Mesendoderm (in vitro differentiated cells): Measurements from ENCODE around the gene WDR82.

ENCODE experiments used
- DNase-seq: peaks from one replicate; pipeline ENCODE4 v3.0.0; 2013
- H2AK5ac ChIP-seq: 2 replicates; pipeline ENCODE4 v1.6.1; 2013; ENCODE audit warnings: low read length, inconsistent platforms
- H2BK120ac ChIP-seq: 2 replicates; pipeline ENCODE4 v1.6.1; 2013; ENCODE audit warnings: low read depth, mild to moderate bottlenecking, low read length, moderate library complexity, mixed read lengths
- H2BK15ac ChIP-seq: replicated peaks from 2 replicates; pipeline ENCODE4 v1.6.1; 2013; ENCODE audit warnings: low read depth, mild to moderate bottlenecking, moderate library complexity
- H2BK5ac ChIP-seq: 2 replicates; pipeline ENCODE4 v1.6.1; 2013; ENCODE audit warnings: low read length, inconsistent platforms
- H3K18ac ChIP-seq: 2 replicates; pipeline ENCODE4 v1.6.1; 2013; ENCODE audit warnings: mild to moderate bottlenecking, low read length, mixed read lengths
- H3K23ac ChIP-seq: one replicate; pipeline ENCODE4 v1.6.1; 2013; ENCODE audit warnings: low read length
- H3K27ac ChIP-seq: 2 replicates; pipeline ENCODE4 v1.5.1; 2013; ENCODE audit warnings: low read depth, mild to moderate bottlenecking, inconsistent platforms, low read length, moderate library complexity
- H3K27me3 ChIP-seq: 2 replicates; pipeline ENCODE4 v1.6.1; 2013; ENCODE audit warnings: low read length, control low read depth, mild to moderate bottlenecking, inconsistent platforms; ENCODE audit not compliant: insufficient read depth, poor library complexity
- H3K36me3 ChIP-seq: 2 replicates; pipeline ENCODE4 v1.6.1; 2013; ENCODE audit warnings: low read length, inconsistent platforms; ENCODE audit not compliant: control insufficient read depth, insufficient read depth
- H3K4ac ChIP-seq: one replicate; pipeline ENCODE4 v1.6.1; 2013; ENCODE audit warnings: low read depth, mild to moderate bottlenecking, low read length, moderate library complexity
- H3K4me1 ChIP-seq: 2 replicates; pipeline ENCODE4 v1.6.1; 2013; ENCODE audit warnings: low read depth, low read length, inconsistent platforms; ENCODE audit not compliant: control insufficient read depth
- H3K4me2 ChIP-seq: 2 replicates; pipeline ENCODE4 v1.6.1; 2013; ENCODE audit warnings: low read length
- H3K4me3 ChIP-seq: 2 replicates; pipeline ENCODE4 v1.5.1; 2013; ENCODE audit warnings: mild to moderate bottlenecking, low read length
- H3K56ac ChIP-seq: one replicate; pipeline ENCODE4 v1.6.1; 2013; ENCODE audit warnings: low read length
- H3K79me1 ChIP-seq: 2 replicates; pipeline ENCODE4 v1.6.1; 2013; ENCODE audit warnings: low read length, inconsistent platforms
- H3K79me2 ChIP-seq: 2 replicates; pipeline ENCODE4 v1.6.1; 2013; ENCODE audit warnings: mild to moderate bottlenecking, low read length; ENCODE audit not compliant: control insufficient read depth, insufficient read depth
- H3K9ac ChIP-seq: 2 replicates; pipeline ENCODE4 v1.6.1; 2013; ENCODE audit warnings: low read length, inconsistent platforms
- H4K5ac ChIP-seq: one replicate; pipeline ENCODE4 v1.6.1; 2013; ENCODE audit warnings: low read length
- H4K8ac ChIP-seq: one replicate; pipeline ENCODE4 v1.6.1; 2013; ENCODE audit warnings: low read depth, mild to moderate bottlenecking, control low read depth, low read length, moderate library complexity
- WGBS: extraction: QIAGEN DNeasy Blood & Tissue Kit; methylation state at CpG from one replicate; pipeline ENCODE4 v1.1.7; 2013; ENCODE audit warnings: low lambda C conversion rate, missing lambda C conversion rate; ENCODE audit not compliant: insufficient coverage; ENCODE audit errors: extremely low coverage; 5-methylcytosine and 5-hydroxymethylcytosine counted together
- small RNA-seq: library from polyadenylated mRNA; stranded (forward); fragments of <200 nt; extraction: miRNeasy Mini kit (QIAGEN cat#:217004); gene quantifications from one replicate; pipeline ENCODE3, GENCODE V24; 2013; ENCODE audit not compliant: insufficient read depth

Gene WDR82

DNA sequence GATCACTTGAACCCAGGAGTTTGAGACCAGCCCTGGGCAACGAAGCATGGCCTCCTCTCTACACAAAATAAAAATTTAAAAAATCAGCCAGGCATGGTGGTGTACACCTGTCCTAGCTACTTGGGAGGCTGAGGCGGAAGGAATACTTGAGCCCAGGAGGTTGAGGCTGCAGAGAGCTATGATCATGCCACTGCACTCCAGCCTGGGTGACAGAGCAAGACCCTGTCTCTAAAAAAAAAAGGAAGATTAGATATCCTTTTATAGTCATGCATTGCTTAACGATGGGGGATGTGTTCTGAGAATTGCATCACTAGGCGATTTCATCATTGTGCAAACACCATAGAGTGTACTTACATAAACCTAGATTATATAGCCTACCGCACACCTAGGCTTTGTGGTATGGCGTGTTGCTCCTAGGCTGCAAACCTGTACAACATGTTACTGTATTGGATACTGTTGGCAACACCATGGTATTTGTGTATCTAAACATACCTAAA, 67.9 kb downstream of the WDR82 start:
- no peak overlapping the region for H2BK120ac ChIP-seq
- no peak overlapping the region for H2BK15ac ChIP-seq
- no peak for DNase-seq
- no peak overlapping the region for H4K8ac ChIP-seq
- WGBS: no CpG with 5 or more reads among the region's 6 CpGs
- H3K9ac ChIP-seq: no peak overlapping the region
- no peaks in the 10 kb centered on the region for H3K79me1 ChIP-seq
- no peak overlapping the region for H2AK5ac ChIP-seq
- H4K5ac ChIP-seq: no peak overlapping the region
- H3K79me2 ChIP-seq: no peaks in the 10 kb centered on the region
- H3K18ac ChIP-seq: no peak overlapping the region
- no peaks in the 10 kb centered on the region for H3K4me1 ChIP-seq
- H3K4ac ChIP-seq: no peak overlapping the region
- H3K4me2 ChIP-seq: no peak overlapping the region
- H2BK5ac ChIP-seq: no peak overlapping the region
- no peaks in the 10 kb centered on the region for H3K27me3 ChIP-seq
- peaks cover 28% of the 10 kb centered on the region for H3K36me3 ChIP-seq
- no peak overlapping the region for H3K27ac ChIP-seq
- H3K56ac ChIP-seq: no peak overlapping the region
- H3K4me3 ChIP-seq: no peak overlapping the region
- H3K23ac ChIP-seq: no peak overlapping the region

- H3K23ac ChIP-seq: no peak overlapping the region
- no peak overlapping the region for H3K9ac ChIP-seq
- DNase-seq: no peak
- H3K27me3 ChIP-seq: no peaks in the 10 kb centered on the region
- H3K4me1 ChIP-seq: no peaks in the 10 kb centered on the region
- H3K4me2 ChIP-seq: no peak overlapping the region
- H3K79me1 ChIP-seq: no peaks in the 10 kb centered on the region
- H3K27ac ChIP-seq: no peak overlapping the region
- H3K56ac ChIP-seq: no peak overlapping the region
- H3K18ac ChIP-seq: no peak overlapping the region
- no peak overlapping the region for H2AK5ac ChIP-seq
- H2BK5ac ChIP-seq: no peak overlapping the region
- no peak overlapping the region for H4K5ac ChIP-seq
- no peaks in the 10 kb centered on the region for H3K79me2 ChIP-seq
- no peak overlapping the region for H3K4me3 ChIP-seq
- no peak overlapping the region for H2BK120ac ChIP-seq
- H3K4ac ChIP-seq: no peak overlapping the region
- no peak overlapping the region for H4K8ac ChIP-seq
- no peak overlapping the region for H2BK15ac ChIP-seq
- H3K36me3 ChIP-seq: peaks cover 29% of the 10 kb centered on the region
These were observed 68.4 kb downstream of the WDR82 start for GRCh38 chr3:52210037-52210436.

GRCh38 chr3:52208556-52208955, 69.9 kb downstream of the WDR82 start:
- H3K18ac ChIP-seq: no peak overlapping the region
- no peak for DNase-seq
- H3K27me3 ChIP-seq: no peaks in the 10 kb centered on the region
- H2BK120ac ChIP-seq: no peak overlapping the region
- H2BK5ac ChIP-seq: no peak overlapping the region
- no peak overlapping the region for H3K9ac ChIP-seq
- H3K4me3 ChIP-seq: no peak overlapping the region
- H2AK5ac ChIP-seq: no peak overlapping the region
- no peak overlapping the region for H3K27ac ChIP-seq
- WGBS: no CpG with 5 or more reads among the region's 4 CpGs
- H3K23ac ChIP-seq: no peak overlapping the region
- H2BK15ac ChIP-seq: no peak overlapping the region
- no peak overlapping the region for H3K4me2 ChIP-seq
- H3K79me1 ChIP-seq: no peaks in the 10 kb centered on the region
- no peak overlapping the region for H4K5ac ChIP-seq
- peaks cover 32% of the 10 kb centered on the region for H3K36me3 ChIP-seq
- no peaks in the 10 kb centered on the region for H3K4me1 ChIP-seq
- H3K4ac ChIP-seq: no peak overlapping the region
- H3K79me2 ChIP-seq: no peaks in the 10 kb centered on the region
- no peak overlapping the region for H3K56ac ChIP-seq
- no peak overlapping the region for H4K8ac ChIP-seq

DNA sequence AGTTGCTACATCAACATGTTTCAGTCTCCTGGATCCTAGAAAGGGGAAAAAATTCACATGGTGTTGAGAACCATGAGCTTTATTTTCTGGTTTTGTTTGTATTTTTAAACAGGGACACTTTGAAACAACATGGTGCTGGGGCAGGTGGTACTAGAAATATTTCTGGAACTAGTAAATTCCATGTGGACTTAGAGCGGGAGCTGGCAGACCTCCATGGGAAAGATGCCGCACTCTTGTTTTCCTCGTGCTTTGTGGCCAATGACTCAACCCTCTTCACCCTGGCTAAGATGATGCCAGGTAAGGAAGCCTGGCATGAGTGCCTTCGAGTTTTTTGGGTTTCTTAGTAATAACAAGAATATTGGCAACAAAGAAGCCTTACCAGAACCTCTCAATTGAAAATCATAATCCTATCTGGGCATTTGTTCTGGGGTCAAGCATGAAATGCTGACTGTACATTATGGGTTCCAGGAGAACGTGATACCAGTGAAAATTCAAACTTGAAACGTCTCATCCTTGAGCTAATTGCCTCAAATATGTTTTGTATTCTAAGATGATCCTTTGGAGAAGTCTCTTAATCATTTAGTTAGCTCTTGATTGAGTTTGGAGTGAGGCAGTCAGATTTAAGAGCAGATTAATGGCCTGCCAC, 72.6 kb downstream of the WDR82 start:
- Histone ChIP-seq H3K27ac (no peak overlapping the region), H2BK5ac (no peak overlapping the region), H3K4me3 (no peak overlapping the region), H3K4ac (no peak overlapping the region), H2BK120ac (no peak overlapping the region), H3K9ac (no peak overlapping the region), H3K18ac (no peak overlapping the region), H3K4me2 (no peak overlapping the region), H3K79me2 (no peaks in the 10 kb centered on the region), H2BK15ac (no peak overlapping the region), H3K27me3 (no peaks in the 10 kb centered on the region), H4K8ac (no peak overlapping the region), H2AK5ac (no peak overlapping the region), H3K56ac (no peak overlapping the region), H4K5ac (no peak overlapping the region), H3K4me1 (no peaks in the 10 kb centered on the region), H3K79me1 (no peaks in the 10 kb centered on the region), H3K36me3 (peaks cover 26% of the 10 kb centered on the region), H3K23ac (no peak overlapping the region)
- DNase-seq: no peak
- WGBS: no CpG with 5 or more reads among the region's 6 CpGs

Small RNA genes lying within 50 kb of the gene (small RNA-seq; reads per million reads assigned to genes)
- 3.0 reads per million, percentile 46 among the genes with 10 or more reads in this experiment for gene MIR135A1
- 15.6 reads per million, percentile 90 among the genes with 10 or more reads in this experiment for gene MIRLET7G
